NCI-H2227 (cell line): ENCODE results near the gene EXOC6B.
"Not testable (repeated sequence)": the region's sequence is repeated elsewhere in the genome, so short reads cannot be mapped to it uniquely, and the experiment has no call there.

Experiments
- DNase-seq: peaks from one replicate; lab custom pipeline; 2025; ENCODE audit not compliant: unreplicated experiment; lab: John Stamatoyannopoulos, UW

Gene EXOC6B

GRCh38 chr2:72555363-72555762, 270.5 kb downstream of the EXOC6B start:
- not testable (repeated sequence) for DNase-seq

DNA sequence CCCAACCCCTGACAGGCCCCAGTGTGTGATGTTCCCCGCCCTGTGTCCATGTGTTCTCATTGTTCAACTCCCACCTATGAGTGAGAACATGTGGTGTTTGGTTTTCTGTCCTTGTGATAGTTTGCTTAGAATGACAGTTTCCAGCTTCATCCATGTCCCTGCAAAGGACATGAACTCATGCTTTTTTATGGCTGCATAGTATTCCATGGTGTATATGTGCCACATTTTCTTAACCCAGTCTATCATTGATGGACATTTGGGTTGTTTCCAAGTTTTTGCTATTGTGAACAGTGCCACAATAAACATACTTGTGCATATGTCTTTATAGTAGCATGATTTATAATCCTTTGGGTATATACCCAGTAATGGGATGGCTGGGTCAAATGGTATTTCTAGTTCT, 270.9 kb downstream of the EXOC6B start:
- DNase-seq, result not testable (repeated sequence)

- DNase-seq, result no peak
These were observed 271.5 kb downstream of the EXOC6B start for GRCh38 chr2:72554381-72554780.

- DNase-seq, result no peak
These were observed 277.6 kb downstream of the EXOC6B start for GRCh38 chr2:72548081-72548764.

DNA sequence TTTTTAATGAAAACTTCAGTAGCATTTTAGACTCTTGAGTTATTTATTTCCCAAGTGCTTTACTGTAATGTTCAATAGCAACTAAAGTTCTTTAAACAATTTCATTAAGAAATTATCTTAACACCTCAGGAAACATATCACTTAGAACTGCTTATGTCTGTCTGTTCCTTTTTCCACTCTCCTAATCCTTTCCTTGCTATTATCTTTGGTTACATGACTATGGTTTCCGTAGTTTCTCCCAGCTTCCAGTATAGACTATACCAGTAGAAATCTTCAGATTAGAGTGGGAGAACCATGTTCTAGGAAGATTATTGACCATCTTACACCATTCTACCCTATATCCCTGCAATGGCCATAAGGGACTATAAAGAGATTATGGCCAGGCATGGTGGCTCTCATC, 280.0 kb downstream of the EXOC6B start:
- no peak for DNase-seq

DNA sequence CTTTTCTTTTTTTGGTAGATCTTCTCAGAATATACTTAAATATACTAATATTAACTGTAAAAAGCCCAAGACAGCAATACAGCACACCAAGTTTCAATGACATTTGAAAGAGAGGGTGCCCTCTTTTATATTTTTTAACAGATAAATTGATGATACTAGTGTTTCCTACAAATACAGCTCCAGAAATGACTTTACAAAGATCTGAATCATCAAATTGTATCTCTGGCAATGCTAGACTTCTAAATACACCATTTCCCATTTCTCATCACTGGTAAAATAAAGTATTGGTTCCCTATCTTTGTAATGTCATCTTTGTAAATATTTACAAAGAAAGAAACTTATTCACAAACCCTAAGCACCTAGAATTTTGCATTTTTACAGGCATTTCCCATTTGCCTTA, 281.3 kb downstream of the EXOC6B start:
- no peak for DNase-seq

DNA sequence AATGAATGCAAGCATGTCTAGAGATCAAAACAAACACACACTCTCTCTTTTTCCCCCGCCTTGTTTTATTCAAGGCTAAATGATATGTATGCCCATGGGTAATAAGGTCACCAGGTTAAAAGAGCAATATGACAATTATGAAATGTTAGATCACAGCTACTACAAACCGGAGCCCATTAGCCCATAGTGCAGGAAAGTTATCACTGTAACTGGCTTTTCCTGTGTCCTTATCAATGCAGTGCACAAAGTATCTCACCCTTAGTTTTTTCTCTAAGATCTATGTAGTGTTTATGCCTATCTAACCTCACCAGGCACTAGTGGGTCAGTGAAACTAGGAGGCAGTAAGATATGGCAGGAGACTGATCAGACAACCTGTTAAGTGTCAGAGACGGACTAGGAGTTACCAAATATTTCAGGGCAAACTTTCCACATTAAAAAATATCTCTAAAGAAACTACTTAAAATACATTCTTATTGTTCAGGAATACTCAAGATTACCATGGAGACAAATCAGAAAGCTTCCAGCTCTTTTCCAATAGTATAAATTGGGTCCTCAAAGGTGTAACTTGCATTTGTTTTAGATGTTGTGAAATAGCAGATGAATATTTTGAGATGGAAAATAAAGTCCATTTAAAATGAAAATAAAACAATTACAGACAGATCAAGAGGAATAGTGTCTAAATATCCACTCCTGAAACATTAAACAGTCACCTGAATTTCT, 282.2 kb downstream of the EXOC6B start:
- DNase-seq, result no peak

- no peak for DNase-seq
These were observed 286.7 kb downstream of the EXOC6B start for GRCh38 chr2:72539071-72539552.

DNA sequence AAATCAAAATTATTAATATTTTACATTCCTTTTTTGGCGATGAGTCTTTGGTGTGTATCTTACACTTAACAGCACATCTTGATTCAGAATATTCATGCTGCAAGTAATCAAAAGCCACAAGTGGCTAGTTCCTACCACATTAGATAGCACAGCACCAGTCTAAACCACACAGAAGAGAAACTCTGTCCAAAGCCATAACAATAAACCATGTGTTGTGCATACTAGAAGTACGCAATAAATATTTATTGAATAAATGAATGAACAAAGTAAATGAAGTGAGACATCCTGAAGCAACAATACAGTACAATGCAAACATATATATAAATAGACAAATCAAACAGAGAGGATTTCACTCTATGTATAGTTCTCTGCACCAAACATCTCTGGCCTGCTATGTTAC, 287.3 kb downstream of the EXOC6B start:
- DNase-seq, result no peak

GRCh38 chr2:72535586-72535985, 290.2 kb downstream of the EXOC6B start:
- DNase-seq, result not testable (repeated sequence)

GRCh38 chr2:72533765-72534164, 292.1 kb downstream of the EXOC6B start:
- no peak for DNase-seq

GRCh38 chr2:72527424-72527823, 298.4 kb downstream of the EXOC6B start:
- no peak for DNase-seq

- no peak for DNase-seq
These were observed 299.2 kb downstream of the EXOC6B start for GRCh38 chr2:72526623-72527022.

DNA sequence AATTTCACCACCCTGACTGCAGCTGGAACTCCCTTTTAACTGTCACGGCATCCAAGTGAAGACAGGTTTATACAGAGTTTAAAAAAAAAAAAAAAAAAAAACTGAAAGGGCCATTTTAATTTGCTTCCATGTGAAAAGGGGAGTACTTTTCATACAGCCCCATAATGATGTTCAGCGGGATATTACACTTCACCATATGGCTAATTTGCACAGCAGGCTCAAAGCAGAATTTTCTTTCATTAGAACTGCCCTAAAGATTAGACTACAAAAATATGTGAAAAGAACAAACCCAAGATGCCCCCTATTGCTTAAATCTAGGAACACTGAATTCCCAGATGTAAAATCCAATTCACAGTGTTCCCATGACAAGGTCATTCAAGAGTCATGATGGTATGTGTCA, 301.8 kb downstream of the EXOC6B start:
- peak; percentile 76 for DNase-seq

DNA sequence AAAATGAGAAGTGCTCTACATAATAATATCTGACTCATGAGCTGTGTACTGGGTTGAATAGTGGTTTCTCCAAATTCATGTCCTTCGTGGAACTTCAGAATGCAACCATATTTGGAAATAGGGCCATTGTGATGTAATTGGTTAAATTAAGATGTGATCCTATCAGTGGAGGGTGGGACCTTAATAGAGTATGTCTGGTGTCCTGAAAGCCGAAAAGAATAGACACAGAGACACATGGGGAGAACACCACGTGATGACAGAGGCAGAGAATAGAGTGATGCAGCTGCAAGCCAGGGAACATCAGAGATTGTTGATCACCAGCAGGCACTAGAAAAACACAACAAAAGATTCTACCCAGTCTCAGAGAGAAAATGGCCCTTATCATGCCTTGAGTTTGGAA, 310.1 kb downstream of the EXOC6B start:
- no peak for DNase-seq

- no peak for DNase-seq
These were observed 312.8 kb downstream of the EXOC6B start for GRCh38 chr2:72513011-72513410.

GRCh38 chr2:72512376-72512775, 313.5 kb downstream of the EXOC6B start:
- DNase-seq, result no peak

DNA sequence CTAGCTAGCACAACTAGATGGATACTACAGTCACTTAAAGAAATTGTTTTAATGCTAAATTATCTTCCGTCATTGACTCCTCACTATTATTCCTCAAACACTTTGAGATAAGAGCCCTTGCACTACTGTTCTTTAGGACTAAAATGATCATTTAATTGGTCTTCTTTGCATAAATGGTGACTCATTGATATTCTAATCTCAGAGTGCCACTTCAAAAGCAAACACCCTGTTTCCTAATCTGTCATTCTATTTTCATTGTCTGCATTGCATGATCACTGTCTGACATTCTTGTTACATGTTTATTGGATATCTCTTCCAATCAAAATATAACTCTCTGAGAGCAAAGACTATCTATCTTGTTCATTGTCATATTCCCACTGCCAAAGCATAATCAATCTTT, 313.9 kb downstream of the EXOC6B start:
- DNase-seq, result no peak

DNA sequence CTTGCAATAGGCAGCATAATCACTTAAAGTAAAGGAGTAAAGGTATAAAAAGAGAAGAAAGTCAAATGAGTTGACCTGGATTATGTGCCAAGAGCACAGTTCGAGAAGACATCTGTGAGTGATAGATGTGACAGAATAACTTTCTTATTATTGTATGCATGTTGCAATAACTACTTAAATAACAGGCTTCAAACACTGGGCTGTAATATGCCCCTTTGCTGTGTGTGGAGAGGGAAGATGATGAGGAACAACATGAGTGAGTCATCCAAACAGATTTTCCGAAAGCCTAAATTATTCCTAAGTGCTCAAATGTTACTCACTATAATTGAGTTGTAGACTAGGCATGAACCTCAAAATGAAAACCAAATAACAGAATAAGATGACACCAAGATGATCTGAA, 328.1 kb downstream of the EXOC6B start:
- peak; percentile 27 for DNase-seq

- no peak for DNase-seq
These were observed 329.4 kb downstream of the EXOC6B start for GRCh38 chr2:72496479-72496878.

- no peak for DNase-seq
These were observed 331.4 kb downstream of the EXOC6B start for GRCh38 chr2:72494392-72494791.

DNA sequence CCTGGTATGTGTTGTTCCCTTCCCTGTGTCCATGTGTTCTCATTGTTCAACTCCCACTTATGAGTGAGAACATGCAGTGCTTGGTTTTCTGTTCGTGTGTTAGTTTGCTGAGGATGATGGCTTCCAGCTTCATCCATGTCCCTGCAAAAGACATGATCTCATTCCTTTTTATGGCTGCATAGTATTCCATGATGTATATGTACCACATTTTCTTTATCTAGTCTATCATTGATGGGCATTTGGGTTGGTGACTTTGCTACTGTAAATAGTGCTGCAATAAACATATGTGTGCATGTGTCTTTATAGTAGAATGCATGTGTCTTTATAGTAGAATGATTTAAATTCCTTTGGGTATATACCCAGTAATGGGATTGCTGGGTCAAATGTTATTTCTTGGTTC, 341.2 kb downstream of the EXOC6B start:
- DNase-seq, result not testable (repeated sequence)

DNA sequence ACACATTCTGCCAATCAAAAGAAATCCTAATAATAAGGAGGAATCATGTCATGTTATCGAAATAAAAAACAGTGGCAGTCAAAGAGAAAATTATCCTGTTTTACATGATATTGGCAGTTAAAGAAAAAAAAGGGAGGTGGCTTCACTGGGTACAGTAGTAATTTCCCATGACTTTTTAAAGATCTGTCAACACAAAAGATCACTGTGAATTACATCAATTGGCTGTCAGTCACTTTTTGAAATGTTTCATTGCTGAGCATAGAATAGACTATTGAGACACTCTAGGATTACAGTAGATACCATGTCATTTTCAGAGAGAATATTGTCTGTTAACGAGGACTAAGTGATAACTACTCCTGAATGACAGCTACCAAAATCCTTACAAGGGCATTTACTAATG, 342.5 kb downstream of the EXOC6B start:
- peak; percentile 4 for DNase-seq
